HCT116 (cell line): ENCODE measurements around the gene FRRS1. TPM values are rescaled to one million over a fixed set of nuclear protein-coding genes. Genes with fewer than 3 reads are reported as not detected.

Experiments
- ATAC-seq: fragments of 200-7000 bp; cut with Tn5 transposase; 2 replicates; pipeline ENCODE4 v1.9.1; 2020; ENCODE audit warnings: mild to moderate bottlenecking, moderate library complexity
- BruUV-seq: library from RNA; stranded (reverse); fragments of 400-500 nt; replicated peaks from 2 replicates; lab custom pipeline; 2021; lab: Mats Ljungman, UMichigan
- CTCF ChIA-PET: fragments of 300-600 bp; sonication (Branson Sonifier 250); formaldehyde crosslinking; loops from one replicate; lab custom pipeline; 2021; ENCODE audit warnings: antibody characterized with exemption; lab: Charles Lee
- POLR2A ChIA-PET: fragments of 300-600, 350-600 bp; sonication (Branson Sonifier 250); formaldehyde crosslinking; loops from one replicate; lab custom pipeline; 2021; ENCODE audit warnings: antibody characterized with exemption; lab: Charles Lee
- RAD21 ChIA-PET, 2 experiments: fragments of 300-600 bp; sonication (Branson Sonifier 250); formaldehyde crosslinking; loops; one replicate each; lab custom pipeline; 2023; ENCODE audit warnings: low total read pairs in 2 of 2; ENCODE audit not compliant: uncharacterized antibody in 2 of 2, unreplicated experiment in 2 of 2, low non-redundant PET in 1 of 2; lab: Charles Lee
- DNase-seq: peaks from one replicate; pipeline ENCODE4 v3.0.0-alpha.2; 2010; ENCODE audit warnings: low read depth, low spot score
- H2AFZ ChIP-seq: fragments of 200-600 bp; shearing (Covaris generic), sonication (generic); 2 replicates; pipeline ENCODE4 v1.6.1; 2017; ENCODE audit warnings: low read depth, mixed run types, mixed read lengths, antibody characterized with exemption, low read length; ENCODE audit not compliant: poor library complexity, severe bottlenecking
- H3K27ac ChIP-seq: 2 replicates; pipeline ENCODE4 v1.5.1; 2012; ENCODE audit warnings: low read depth, low read length
- H3K27me3 ChIP-seq: fragments of 200-600 bp; sonication (generic); 2 replicates; pipeline ENCODE4 v1.6.1; 2016; ENCODE audit warnings: mixed run types, low read length, mixed read lengths; ENCODE audit not compliant: insufficient read depth
- H3K36me3 ChIP-seq, 2 experiments: fragments of 200-500 bp in 1 of 2; fragments of 200-600 bp in 1 of 2; sonication (Bioruptor generic) in 1 of 2; sonication (generic) in 1 of 2; 2 replicates each; pipeline versions ENCODE4 v1.5.1 to v1.6.1; 2014 to 2016; ENCODE audit warnings: low read length in 2 of 2, inconsistent platforms in 1 of 2, mixed read lengths in 1 of 2, mixed run types in 1 of 2; ENCODE audit not compliant: insufficient read depth in 2 of 2, control insufficient read depth in 1 of 2
- H3K4me1 ChIP-seq, 2 experiments: fragments of 200-600 bp in 1 of 2; sonication (generic) in 1 of 2; 2 replicates each; pipeline versions ENCODE4 v1.5.1 to v1.6.1; 2012 to 2017; ENCODE audit warnings: low read length in 2 of 2, inconsistent platforms in 1 of 2, mild to moderate bottlenecking in 1 of 2, mixed read lengths in 1 of 2, mixed run types in 1 of 2, moderate library complexity in 1 of 2; ENCODE audit not compliant: insufficient read depth in 2 of 2, control insufficient read depth in 1 of 2
- H3K4me2 ChIP-seq: fragments of 200-600 bp; sonication (generic); 2 replicates; pipeline ENCODE4 v1.6.1; 2017; ENCODE audit warnings: mixed run types, low read length, mixed read lengths
- H3K4me3 ChIP-seq, 2 experiments: fragments of 200-600 bp in 1 of 2; sonication (generic) in 1 of 2; replicated peaks in 1 of 2; 2 replicates each; pipeline ENCODE4 v1.5.1; 2011 to 2016; ENCODE audit warnings: low read length in 2 of 2, control low read depth in 1 of 2, low read depth in 1 of 2, mild to moderate bottlenecking in 1 of 2, mixed read lengths in 1 of 2, mixed run types in 1 of 2
- H3K79me2 ChIP-seq: fragments of 200-600 bp; sonication (generic); 2 replicates; pipeline ENCODE4 v1.6.1; 2017; ENCODE audit warnings: mild to moderate bottlenecking, mixed run types, low read length, moderate library complexity, mixed read lengths; ENCODE audit not compliant: insufficient read depth
- H3K9ac ChIP-seq: fragments of 200-600 bp; sonication (generic); 2 replicates; pipeline ENCODE4 v1.6.1; 2016; ENCODE audit warnings: low read length, mixed read lengths
- H3K9me2 ChIP-seq: fragments of 200-600 bp; sonication (generic), shearing (Covaris generic); 2 replicates; pipeline ENCODE4 v1.6.1; 2017; ENCODE audit warnings: mixed run types, mild to moderate bottlenecking, moderate library complexity; ENCODE audit not compliant: insufficient read depth
- H3K9me3 ChIP-seq, 2 experiments: fragments of 200-500 bp in 1 of 2; fragments of 200-600 bp in 1 of 2; sonication (Bioruptor generic) in 1 of 2; sonication (generic) in 1 of 2; 2 replicates each; pipeline ENCODE4 v1.6.1; 2014 to 2017; ENCODE audit warnings: low read length in 2 of 2, mixed read lengths in 2 of 2, inconsistent platforms in 1 of 2, low read depth in 1 of 2, mild to moderate bottlenecking in 1 of 2, mixed run types in 1 of 2, moderate library complexity in 1 of 2; ENCODE audit not compliant: control insufficient read depth in 1 of 2, insufficient read depth in 1 of 2
- H4K20me1 ChIP-seq: fragments of 200-600 bp; sonication (generic), shearing (Covaris generic); 2 replicates; pipeline ENCODE4 v1.6.1; 2017; ENCODE audit warnings: mixed run types, mild to moderate bottlenecking, moderate library complexity; ENCODE audit not compliant: insufficient read depth
- ATF3 ChIP-seq: IDR thresholded peaks from 2 replicates; pipeline ENCODE4 v1.6.1; 2012
- CBX3 ChIP-seq: IDR thresholded peaks from 2 replicates; pipeline ENCODE4 v1.6.1; 2012; ENCODE audit warnings: low read depth
- EGR1 ChIP-seq: IDR thresholded peaks from 2 replicates; pipeline ENCODE4 v1.6.1; 2012; ENCODE audit warnings: low read depth
- ELF1 ChIP-seq: IDR thresholded peaks from 2 replicates; pipeline ENCODE4 v1.6.1; 2012; ENCODE audit warnings: low read depth, borderline replicate concordance
- EZH2phosphoT487 ChIP-seq: fragments of 200-600 bp; IDR thresholded peaks from 2 replicates; pipeline ENCODE4 v1.6.1; 2018; ENCODE audit warnings: antibody characterized with exemption, borderline replicate concordance
- POLR2A ChIP-seq: IDR thresholded peaks from 2 replicates; pipeline ENCODE4 v1.7.0; 2011; ENCODE audit warnings: borderline replicate concordance; ENCODE audit not compliant: insufficient read depth, insufficient read length; ENCODE audit errors: extremely low read depth
- RAD21 ChIP-seq: IDR thresholded peaks from 2 replicates; pipeline ENCODE4 v1.6.1; 2012; ENCODE audit warnings: low read depth, mild to moderate bottlenecking
- REST ChIP-seq: IDR thresholded peaks from 2 replicates; pipeline ENCODE4 v1.6.1; 2012; ENCODE audit warnings: low read depth
- SIN3A ChIP-seq: IDR thresholded peaks from 2 replicates; pipeline ENCODE4 v1.6.1; 2012; ENCODE audit warnings: low read depth
- SP1 ChIP-seq: IDR thresholded peaks from 2 replicates; pipeline ENCODE4 v1.6.1; 2012; ENCODE audit warnings: low read depth
- SRF ChIP-seq: IDR thresholded peaks from 2 replicates; pipeline ENCODE4 v1.6.1; 2012; ENCODE audit warnings: low read depth
- ZFX ChIP-seq: fragments of 450-650 bp; IDR thresholded peaks from 2 replicates; pipeline ENCODE4 v1.6.1; 2017
- ZNF274 ChIP-seq: fragments of 200-500 bp; sonication (Bioruptor generic); IDR thresholded peaks from 2 replicates; pipeline ENCODE4 v1.6.1; 2014; ENCODE audit warnings: mild to moderate bottlenecking, low read depth, low read length, inconsistent platforms
- intact Hi-C: fragments of 100-400 bp; cut with micrococcal nuclease; formaldehyde crosslinking; loops from 2 replicates; pipeline ENCODE4 v1.10.0; 2022
- total RNA-seq: library from RNA; stranded (reverse); gene quantifications from one replicate; pipeline ENCODE4 v1.2.1, GENCODE V29; 2021; ENCODE audit not compliant: unreplicated experiment

Gene FRRS1
- total RNA-seq, 1 experiment from 2014 or later = 19.8 TPM

GRCh38 chr1:99725996-99726395 lies 40.4 kb downstream of the FRRS1 start:
- H3K79me2 ChIP-seq = no peaks in the 10 kb centered on the region
- RAD21 ChIA-PET = no interaction called here
- ATAC-seq (no peak), DNase-seq (no peak)
- H3K9ac ChIP-seq = no peak overlapping the region
- no peaks in the 10 kb centered on the region for H3K27me3 ChIP-seq
- no peaks in the 10 kb centered on the region for H3K9me3 ChIP-seq
- POLR2A ChIA-PET = no interaction called here
- H3K4me2 ChIP-seq = no peak overlapping the region
- H3K36me3 ChIP-seq = 0 out of 4 replicates have a peak, but pooled peaks cover 0 to 4% of the 10 kb centered on the region in 2 experiments
- intact Hi-C loops = no loop called here
- TF ChIP-seq ZNF274 (no peak), ATF3 (no peak), ELF1 (no peak), CBX3 (no peak), RAD21 (no peak), ZFX (no peak), SIN3A (no peak), SRF (no peak), SP1 (no peak), POLR2A (no peak), EZH2phosphoT487 (no peak), EGR1 (no peak), REST (no peak)
- no peaks in the 10 kb centered on the region for H3K4me1 ChIP-seq
- no peak overlapping the region for H3K4me3 ChIP-seq
- H3K27ac ChIP-seq = no peak overlapping the region
- CTCF ChIA-PET = no interaction called here
- H3K9me2 ChIP-seq = no peaks in the 10 kb centered on the region
- BruUV-seq = no TSS peak
- no peak overlapping the region for H2AFZ ChIP-seq
- no peaks in the 10 kb centered on the region for H4K20me1 ChIP-seq
